Activated CD4-positive, alpha-beta T cell treated with anti-CD3 and anti-CD28 coated beads, Interleukin-2, amount 10 ng/mL, durations not matched to agents 24 days and 14 days (primary cell): ENCODE data around the gene LUZP2. TPM values are rescaled to one million over a fixed set of nuclear protein-coding genes. Genes with fewer than 3 reads are reported as not detected.

Experiments
- DNase-seq: peaks from one replicate; pipeline ENCODE4 v3.0.0; 2022
- H3K27ac Mint-ChIP-seq: one replicate; pipeline ENCODE4 v1.8.0; 2022; ENCODE audit warnings: mild to moderate bottlenecking, mixed read lengths
- H3K27me3 Mint-ChIP-seq: one replicate; pipeline ENCODE4 v1.8.0; 2022; ENCODE audit warnings: mixed read lengths
- H3K36me3 Mint-ChIP-seq: one replicate; pipeline ENCODE4 v1.8.0; 2022; ENCODE audit warnings: low read depth, mild to moderate bottlenecking, mixed read lengths
- H3K4me1 Mint-ChIP-seq: one replicate; pipeline ENCODE4 v1.8.0; 2021; ENCODE audit warnings: mixed read lengths
- H3K4me3 Mint-ChIP-seq: one replicate; pipeline ENCODE4 v1.8.0; 2022; ENCODE audit warnings: mild to moderate bottlenecking, moderate library complexity, mixed read lengths
- H3K9me3 Mint-ChIP-seq: one replicate; pipeline ENCODE4 v1.8.0; 2021; ENCODE audit warnings: mixed read lengths
- intact Hi-C: fragments of 100-400 bp; cut with micrococcal nuclease; formaldehyde crosslinking; loops from one replicate; pipeline ENCODE4 v1.15.1; 2023
- total RNA-seq: library from RNA; stranded (reverse); gene quantifications from 2 replicates; pipeline ENCODE4 v1.2.3, GENCODE V29; 2022

LUZP2 gene
- not detected in 2 replicates for total RNA-seq

- H3K36me3 Mint-ChIP-seq: no peaks in the 10 kb centered on the region
- no peaks in the 10 kb centered on the region for H3K4me1 Mint-ChIP-seq
- no peak within 1 kb of the TSS for H3K27ac Mint-ChIP-seq
- DNase-seq: no peak
- H3K4me3 Mint-ChIP-seq: no peak within 1 kb of the TSS
- H3K27me3 Mint-ChIP-seq: peaks cover 17% of the 10 kb centered on the region
- H3K9me3 Mint-ChIP-seq: no peaks in the 10 kb centered on the region
- intact Hi-C loops: no loop called here
Observed at GRCh38 chr11:24496736-24497725, at the start of gene LUZP2. TSS of gene LUZP2 (plus strand) at chr11:24497053.

- Mint-ChIP-seq H3K4me3 (no peak overlapping the region), H3K9me3 (no peaks in the 10 kb centered on the region), H3K27me3 (no peaks in the 10 kb centered on the region), H3K27ac (no peak overlapping the region), H3K4me1 (no peaks in the 10 kb centered on the region), H3K36me3 (no peaks in the 10 kb centered on the region)
- intact Hi-C loops: no loop called here
- no peak for DNase-seq
Observed at GRCh38 chr11:24453129-24453718, 43.6 kb upstream of the LUZP2 start.

GRCh38 chr11:24457985-24458384 lies 38.9 kb upstream of the LUZP2 start:
- no peaks in the 10 kb centered on the region for H3K36me3 Mint-ChIP-seq
- H3K27me3 Mint-ChIP-seq: no peaks in the 10 kb centered on the region
- H3K4me1 Mint-ChIP-seq: no peaks in the 10 kb centered on the region
- no peaks in the 10 kb centered on the region for H3K9me3 Mint-ChIP-seq
- no peak overlapping the region for H3K4me3 Mint-ChIP-seq
- intact Hi-C loops: no loop called here
- no peak overlapping the region for H3K27ac Mint-ChIP-seq
- DNase-seq: no peak

- Mint-ChIP-seq H3K27ac (no peak overlapping the region), H3K36me3 (no peaks in the 10 kb centered on the region), H3K27me3 (no peaks in the 10 kb centered on the region), H3K9me3 (peaks cover 4% of the 10 kb centered on the region), H3K4me3 (no peak overlapping the region), H3K4me1 (no peaks in the 10 kb centered on the region)
- intact Hi-C loops: no loop called here
- no peak for DNase-seq
Observed at GRCh38 chr11:24470431-24470830, 26.4 kb upstream of the LUZP2 start.

GRCh38 chr11:24471084-24471483 lies 25.8 kb upstream of the LUZP2 start:
- Mint-ChIP-seq H3K27ac (no peak overlapping the region), H3K36me3 (no peaks in the 10 kb centered on the region), H3K4me1 (no peaks in the 10 kb centered on the region), H3K9me3 (peaks cover 4% of the 10 kb centered on the region), H3K27me3 (no peaks in the 10 kb centered on the region), H3K4me3 (no peak overlapping the region)
- DNase-seq: no peak
- intact Hi-C loops: no loop called here

GRCh38 chr11:24478718-24479117 lies 18.1 kb upstream of the LUZP2 start:
- Mint-ChIP-seq H3K36me3 (no peaks in the 10 kb centered on the region), H3K4me1 (no peaks in the 10 kb centered on the region), H3K9me3 (no peaks in the 10 kb centered on the region), H3K4me3 (no peak overlapping the region), H3K27ac (no peak overlapping the region), H3K27me3 (no peaks in the 10 kb centered on the region)
- DNase-seq: no peak
- intact Hi-C loops: no loop called here

DNA sequence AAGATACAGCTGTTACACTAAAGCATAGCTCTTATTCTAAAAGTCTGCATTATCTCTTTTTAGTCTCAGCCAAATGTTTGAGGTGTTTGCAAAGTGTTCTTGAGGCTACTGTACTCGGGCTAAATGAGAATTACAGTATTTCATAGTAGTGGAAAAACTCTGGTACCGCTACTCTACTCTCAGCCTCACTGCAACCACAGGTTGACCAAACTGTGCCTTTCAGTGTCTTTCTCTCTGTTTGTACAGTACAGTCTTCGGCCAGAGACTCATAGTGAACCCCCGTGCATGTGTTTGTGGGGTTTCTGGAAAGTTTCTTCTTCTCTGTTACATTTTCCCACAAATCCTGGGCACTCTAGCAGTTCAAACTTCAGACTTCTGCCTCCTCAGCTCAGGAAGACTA lies 7.4 kb upstream of the LUZP2 start:
- H3K9me3 Mint-ChIP-seq: no peaks in the 10 kb centered on the region
- intact Hi-C loops: no loop called here

DNA sequence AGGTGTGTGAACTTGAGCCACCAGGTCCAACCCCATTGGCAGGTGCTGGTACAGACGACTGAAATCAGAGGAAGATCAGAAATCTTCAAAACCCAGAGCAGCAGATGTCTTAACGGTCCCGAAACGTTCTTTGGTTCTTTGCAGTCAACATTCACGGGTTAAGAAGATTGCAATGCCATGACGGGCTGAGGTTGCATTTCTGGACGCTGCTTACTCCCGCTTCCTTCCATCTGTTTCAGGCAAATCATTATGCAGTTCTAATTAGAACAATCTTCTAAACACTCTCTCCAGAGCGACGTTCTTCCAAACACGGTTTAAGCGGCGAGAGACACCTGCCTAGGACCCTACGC lies 492 bp upstream of the LUZP2 start:
- DNase-seq: no peak
- Mint-ChIP-seq H3K4me1 (no peaks in the 10 kb centered on the region), H3K9me3 (no peaks in the 10 kb centered on the region), H3K36me3 (no peaks in the 10 kb centered on the region), H3K27ac (no peak overlapping the region), H3K27me3 (peaks cover 17% of the 10 kb centered on the region), H3K4me3 (no peak overlapping the region)
- intact Hi-C loops: no loop called here

More for the DNA sequence above, 7.4 kb upstream of the LUZP2 start:
- no peak overlapping the region for H3K4me3 Mint-ChIP-seq
- no peak overlapping the region for H3K27ac Mint-ChIP-seq
- no peaks in the 10 kb centered on the region for H3K36me3 Mint-ChIP-seq
- no peak for DNase-seq
- no peaks in the 10 kb centered on the region for H3K27me3 Mint-ChIP-seq
- H3K4me1 Mint-ChIP-seq: no peaks in the 10 kb centered on the region

DNA sequence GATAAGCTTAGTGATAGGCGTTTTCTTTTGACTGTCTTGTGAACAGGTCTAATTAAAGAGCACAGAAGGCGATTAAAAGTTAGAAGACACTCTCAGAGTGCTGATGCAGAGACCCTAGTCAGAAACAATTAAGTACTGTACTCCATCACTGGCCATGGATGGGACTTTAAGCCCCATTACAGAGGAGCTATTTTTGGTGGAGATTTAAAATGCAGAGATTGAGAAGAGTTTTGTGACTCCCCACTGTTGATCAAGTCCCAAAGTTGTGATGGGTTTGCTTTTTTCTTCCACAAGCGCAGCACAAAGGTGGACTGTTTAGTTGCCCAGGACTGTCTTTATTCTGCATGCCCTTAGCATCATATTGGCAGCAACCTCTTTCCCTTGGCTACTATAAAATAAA lies 978 bp downstream of the LUZP2 start:
- intact Hi-C loops: no loop called here
- Mint-ChIP-seq H3K36me3 (no peaks in the 10 kb centered on the region), H3K27me3 (peaks cover 17% of the 10 kb centered on the region), H3K4me1 (no peaks in the 10 kb centered on the region), H3K27ac (no peak overlapping the region), H3K4me3 (no peak overlapping the region), H3K9me3 (no peaks in the 10 kb centered on the region)
- DNase-seq: no peak

DNA sequence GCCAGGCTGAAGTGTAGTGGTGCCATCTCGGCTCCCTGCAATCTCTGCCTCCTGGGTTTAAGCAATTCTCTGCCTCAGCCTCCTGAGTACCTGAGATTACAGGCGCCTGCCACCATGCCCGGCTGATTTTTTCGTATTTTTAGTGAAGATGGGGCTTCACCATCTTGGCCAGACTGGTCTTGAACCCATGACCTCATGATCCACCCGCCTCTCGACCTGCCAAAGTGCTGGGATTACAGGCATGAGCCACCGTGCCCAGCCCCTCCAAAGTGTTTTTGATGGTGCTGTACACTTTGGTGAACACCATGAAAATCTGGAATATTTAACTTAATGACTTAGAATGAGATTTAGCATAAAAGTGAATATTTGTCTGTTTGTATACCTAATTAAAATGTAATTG lies 5.6 kb downstream of the LUZP2 start:
- DNase-seq: no peak
- no peak overlapping the region for H3K27ac Mint-ChIP-seq
- no peaks in the 10 kb centered on the region for H3K4me1 Mint-ChIP-seq
- intact Hi-C loops: no loop called here
- H3K4me3 Mint-ChIP-seq: no peak overlapping the region
- H3K9me3 Mint-ChIP-seq: peaks cover 4% of the 10 kb centered on the region
- no peaks in the 10 kb centered on the region for H3K36me3 Mint-ChIP-seq
- peaks cover 4% of the 10 kb centered on the region for H3K27me3 Mint-ChIP-seq

- H3K27ac Mint-ChIP-seq: no peak overlapping the region
- H3K4me1 Mint-ChIP-seq: no peaks in the 10 kb centered on the region
- peaks cover 4% of the 10 kb centered on the region for H3K9me3 Mint-ChIP-seq
- no peaks in the 10 kb centered on the region for H3K36me3 Mint-ChIP-seq
- H3K4me3 Mint-ChIP-seq: no peak overlapping the region
- H3K27me3 Mint-ChIP-seq: no peaks in the 10 kb centered on the region
- intact Hi-C loops: no loop called here
- DNase-seq: no peak
Observed at GRCh38 chr11:24509114-24509513, 12.3 kb downstream of the LUZP2 start.

DNA sequence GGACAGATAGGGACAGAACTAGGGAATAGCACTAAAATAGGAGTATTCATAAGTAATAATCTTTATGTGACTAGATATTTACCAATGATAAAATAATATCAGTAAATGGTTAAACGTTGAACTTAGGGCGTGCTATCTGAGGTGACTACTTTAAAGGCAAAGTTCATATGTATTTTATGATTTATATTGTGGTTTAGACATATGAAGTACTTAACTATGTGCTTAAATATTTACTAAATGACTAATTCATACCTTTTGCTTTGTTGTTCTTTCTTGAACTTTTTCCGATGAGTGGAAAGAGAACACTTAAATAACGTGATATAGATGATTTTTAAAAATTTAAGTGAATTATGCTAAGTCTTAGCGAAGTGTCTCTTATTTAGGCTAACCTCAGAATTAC lies 14.7 kb downstream of the LUZP2 start:
- intact Hi-C loops: no loop called here
- no peak for DNase-seq
- H3K27me3 Mint-ChIP-seq: no peaks in the 10 kb centered on the region
- no peaks in the 10 kb centered on the region for H3K4me1 Mint-ChIP-seq
- H3K36me3 Mint-ChIP-seq: no peaks in the 10 kb centered on the region
- H3K9me3 Mint-ChIP-seq: no peaks in the 10 kb centered on the region
- H3K4me3 Mint-ChIP-seq: no peak overlapping the region
- no peak overlapping the region for H3K27ac Mint-ChIP-seq

GRCh38 chr11:24513479-24514218 lies 16.8 kb downstream of the LUZP2 start:
- intact Hi-C loops: no loop called here
- H3K36me3 Mint-ChIP-seq: no peaks in the 10 kb centered on the region
- no peak overlapping the region for H3K27ac Mint-ChIP-seq
- H3K4me1 Mint-ChIP-seq: no peaks in the 10 kb centered on the region
- H3K9me3 Mint-ChIP-seq: no peaks in the 10 kb centered on the region
- DNase-seq: no peak
- H3K27me3 Mint-ChIP-seq: no peaks in the 10 kb centered on the region
- no peak overlapping the region for H3K4me3 Mint-ChIP-seq

DNA sequence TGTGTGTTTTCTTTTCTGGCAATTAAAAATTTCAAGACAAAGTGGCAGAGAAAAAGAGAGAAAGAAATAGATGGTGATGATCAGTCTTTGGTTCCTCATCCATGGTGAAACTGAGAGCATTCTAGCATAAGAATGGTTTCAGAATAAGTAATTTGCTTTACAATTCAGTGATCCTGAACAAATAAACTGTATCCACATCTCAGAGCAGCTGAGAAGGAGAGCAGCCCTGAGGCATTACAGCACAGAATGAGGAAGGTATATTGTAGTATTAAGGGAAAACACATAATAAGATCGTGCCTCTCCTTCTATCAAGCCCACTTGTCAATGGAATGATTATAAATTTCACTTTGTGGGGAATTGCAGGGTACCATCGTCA lies 17.4 kb downstream of the LUZP2 start:
- no peaks in the 10 kb centered on the region for H3K36me3 Mint-ChIP-seq
- DNase-seq: no peak
- H3K9me3 Mint-ChIP-seq: no peaks in the 10 kb centered on the region
- no peak overlapping the region for H3K27ac Mint-ChIP-seq
- no peak overlapping the region for H3K4me3 Mint-ChIP-seq
- no peaks in the 10 kb centered on the region for H3K4me1 Mint-ChIP-seq
- H3K27me3 Mint-ChIP-seq: no peaks in the 10 kb centered on the region
- intact Hi-C loops: no loop called here
